Naive thymus-derived CD8-positive, alpha-beta T cell (primary cell): ENCODE measurements around the gene CLIP3. TPM values are rescaled to one million over a fixed set of nuclear protein-coding genes. Genes with fewer than 3 reads are reported as not detected.
"Not testable (repeated sequence)": the region's sequence is repeated elsewhere in the genome, so short reads cannot be mapped to it uniquely, and the experiment has no call there.

Experiments used
- ATAC-seq, 2 donors: fragments of 150-1000 bp; cut with Tn5 transposase in 1 of 2; sonication (Bioruptor Pico), chemical (Tn5 transposase) in 1 of 2; 1 replicate in 1 of 2; 2 replicates in 1 of 2; pipeline ENCODE4 v1.10.0; 2021; ENCODE audit warnings: mild to moderate bottlenecking in 2 of 2, moderate library complexity in 2 of 2
- POLR2A ChIA-PET: fragments of 350-600 bp; sonication (Branson Sonifier 250); formaldehyde crosslinking; loops from one replicate; lab custom pipeline; 2021; ENCODE audit warnings: antibody characterized with exemption; lab: Charles Lee
- DNase-seq, 10 donors: peaks; one replicate each; pipeline versions ENCODE4 v3.0.0 to v3.0.0-alpha.2; 2020 to 2022
- H3K27ac Mint-ChIP-seq, 10 donors: one replicate each; pipeline ENCODE4 v1.8.0; 2020 to 2022; ENCODE audit warnings: mild to moderate bottlenecking in 10 of 10, mixed read lengths in 10 of 10, moderate library complexity in 4 of 10, inconsistent platforms in 1 of 10
- H3K27me3 Mint-ChIP-seq, 5 donors: one replicate each; pipeline ENCODE4 v1.8.0; 2021 to 2022; ENCODE audit warnings: mixed read lengths in 5 of 5
- H3K36me3 Mint-ChIP-seq, 3 donors: one replicate each; pipeline ENCODE4 v1.8.0; 2020 to 2022; ENCODE audit warnings: mixed read lengths in 3 of 3, mild to moderate bottlenecking in 2 of 3, inconsistent platforms in 1 of 3
- H3K4me1 Mint-ChIP-seq, 4 donors: one replicate each; pipeline ENCODE4 v1.8.0; 2021 to 2022; ENCODE audit warnings: mixed read lengths in 4 of 4
- H3K4me3 Mint-ChIP-seq, 10 donors: one replicate each; pipeline ENCODE4 v1.8.0; 2020 to 2022; ENCODE audit warnings: mild to moderate bottlenecking in 10 of 10, mixed read lengths in 10 of 10, moderate library complexity in 6 of 10, inconsistent platforms in 1 of 10
- H3K9me3 Mint-ChIP-seq, 9 donors: one replicate each; pipeline ENCODE4 v1.8.0; 2020 to 2022; ENCODE audit warnings: mixed read lengths in 9 of 9, mild to moderate bottlenecking in 3 of 9, inconsistent platforms in 1 of 9, moderate library complexity in 1 of 9
- polyA plus RNA-seq, 3 donors: library from polyadenylated mRNA; unstranded; fragments of 300-500 nt; fragmentation: Illumina TruSeq; gene quantifications; one replicate each; pipeline ENCODE4 v1.2.3, GENCODE V29; 2021
- total RNA-seq, 8 experiments: library from RNA in 2 of 8; stranded (reverse) in 2 of 8; gene quantifications; one replicate each; pipeline ENCODE4 v1.2.3 and lab custom pipeline; 2021 to 2026

Gene CLIP3, protein sequence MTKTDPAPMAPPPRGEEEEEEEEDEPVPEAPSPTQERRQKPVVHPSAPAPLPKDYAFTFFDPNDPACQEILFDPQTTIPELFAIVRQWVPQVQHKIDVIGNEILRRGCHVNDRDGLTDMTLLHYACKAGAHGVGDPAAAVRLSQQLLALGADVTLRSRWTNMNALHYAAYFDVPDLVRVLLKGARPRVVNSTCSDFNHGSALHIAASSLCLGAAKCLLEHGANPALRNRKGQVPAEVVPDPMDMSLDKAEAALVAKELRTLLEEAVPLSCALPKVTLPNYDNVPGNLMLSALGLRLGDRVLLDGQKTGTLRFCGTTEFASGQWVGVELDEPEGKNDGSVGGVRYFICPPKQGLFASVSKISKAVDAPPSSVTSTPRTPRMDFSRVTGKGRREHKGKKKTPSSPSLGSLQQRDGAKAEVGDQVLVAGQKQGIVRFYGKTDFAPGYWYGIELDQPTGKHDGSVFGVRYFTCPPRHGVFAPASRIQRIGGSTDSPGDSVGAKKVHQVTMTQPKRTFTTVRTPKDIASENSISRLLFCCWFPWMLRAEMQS
- total RNA-seq (1 to 10 TPM; 1.3 to 1.7 TPM), polyA plus RNA-seq (1 to 10 TPM in 2 of 3 donors, not detected in 1; 1.4 to 2.6 TPM), total RNA-seq (lab: John Stamatoyannopoulos, UW) (0 to 2.3 (median 0.69) reads per million in 6 experiments)

DNA sequence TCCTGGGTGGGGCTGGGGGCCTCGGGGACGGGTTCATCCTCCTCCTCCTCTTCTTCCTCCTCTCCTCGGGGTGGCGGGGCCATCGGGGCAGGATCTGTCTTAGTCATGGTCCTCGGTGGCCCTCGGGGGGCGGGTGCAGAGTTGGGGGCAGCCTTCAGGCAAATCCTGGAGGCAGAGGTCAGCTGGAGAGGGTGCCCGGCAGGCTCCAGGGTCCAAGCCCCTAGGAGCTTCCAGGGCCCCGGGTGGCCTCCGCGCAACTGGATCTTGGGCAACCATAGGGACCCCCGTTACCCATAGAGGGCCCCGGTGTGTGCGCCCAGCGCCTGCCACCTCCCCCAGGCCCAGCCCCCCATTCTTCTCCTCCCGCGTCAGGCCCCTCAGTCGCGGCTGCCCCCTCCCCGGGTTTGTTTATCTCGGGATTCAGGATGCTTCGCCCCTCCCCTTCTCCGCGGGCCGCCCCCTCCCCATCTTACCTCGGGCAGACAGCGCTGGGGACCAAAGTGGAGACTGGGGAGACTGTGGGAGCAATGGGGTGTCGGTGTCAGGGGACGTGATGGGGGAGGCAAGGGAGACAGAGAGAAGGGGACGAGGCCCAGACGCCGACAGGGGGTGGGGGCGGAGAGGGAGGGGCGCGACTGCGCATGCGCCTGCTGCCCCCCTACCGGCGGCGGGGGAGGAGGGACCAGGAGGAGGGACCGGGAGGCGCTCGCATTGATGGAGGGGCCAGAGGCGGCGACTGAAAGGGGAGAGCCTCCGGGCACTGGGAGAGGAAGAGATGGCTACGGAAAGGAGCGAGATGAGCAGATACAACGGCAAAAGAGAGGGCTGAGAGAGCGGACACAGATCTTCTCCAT lies at the start of gene CLIP3:
TSS of gene CLIP3 (minus strand) at position 623 of the 854 bp plus-strand sequence. CDS start at position 107, 516 bp downstream.
- Mint-ChIP-seq H3K27ac (peak within 1 kb of the TSS in 6 of 10 donors; percentile 32 to 78 (median 66)), H3K4me1 (peaks cover 22 to 42% (median 34%) of the 10 kb centered on the region in 4 donors), H3K27me3 (peaks cover 0 to 3% (median 0%) of the 10 kb centered on the region in 5 donors), H3K36me3 (peaks cover 0 to 20% (median 7%) of the 10 kb centered on the region in 3 donors), H3K4me3 (peak within 1 kb of the TSS; percentile 32 to 84 (median 65)), H3K9me3 (no peaks in the 10 kb centered on the region)
- DNase-seq (peak in 8 of 10 donors; percentile 29 to 69 (median 44)), ATAC-seq (peak; percentile 33 to 64)
- POLR2A ChIA-PET = no interaction called here

DNA sequence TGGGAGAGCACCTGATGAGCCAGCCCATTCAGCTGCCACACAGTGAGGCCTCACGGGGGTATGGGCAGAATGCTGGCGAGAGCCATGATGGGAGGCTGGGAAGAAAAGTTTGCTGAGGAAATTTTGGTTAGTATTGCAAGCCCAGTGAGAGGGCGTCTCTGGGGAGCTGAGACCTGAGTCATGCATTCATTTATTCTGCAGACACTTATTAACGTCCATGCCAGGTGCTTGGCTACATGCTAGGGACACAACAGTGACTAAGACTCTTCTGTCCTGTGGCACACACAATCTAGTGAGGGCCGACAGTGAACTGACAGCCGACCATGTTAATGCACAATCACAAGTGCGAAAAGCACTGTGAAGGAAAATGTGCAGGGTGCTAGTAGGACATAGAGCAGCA lies 49.2 kb upstream of the CLIP3 start:
- Mint-ChIP-seq H3K4me1 (no peaks in the 10 kb centered on the region), H3K36me3 (peaks cover 0 to 3% (median 0%) of the 10 kb centered on the region in 3 donors), H3K4me3 (no peak overlapping the region), H3K9me3 (no peaks in the 10 kb centered on the region), H3K27ac (no peak overlapping the region), H3K27me3 (no peaks in the 10 kb centered on the region)
- POLR2A ChIA-PET = interaction anchor here (0.5 kb wide), 1 partner anchor 1828 kb away, joined by 3 read pairs; no protein-coding TSS in a partner anchor
- ATAC-seq = no peak
- DNase-seq = no peak

DNA sequence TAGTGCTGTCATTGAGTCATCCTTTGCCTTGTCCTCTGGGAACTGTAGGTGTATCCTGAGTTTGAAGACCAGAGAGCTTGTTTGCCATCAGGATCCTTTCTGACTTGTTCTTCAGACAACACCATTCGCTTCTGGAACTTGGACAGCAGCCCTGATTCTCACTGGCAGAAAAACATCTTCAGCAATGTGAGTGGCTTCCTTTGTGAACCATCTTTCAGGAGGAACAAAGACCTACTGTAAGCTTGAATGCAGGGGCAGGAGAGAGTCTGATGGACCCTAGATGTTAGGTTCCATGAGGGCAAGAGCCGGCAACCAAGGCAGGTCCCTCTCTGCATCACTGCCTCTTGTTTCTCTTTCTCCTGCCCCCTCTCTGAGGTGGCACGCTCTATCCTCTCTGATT lies 48.7 kb upstream of the CLIP3 start:
- Mint-ChIP-seq H3K4me3 (no peak overlapping the region), H3K4me1 (no peaks in the 10 kb centered on the region), H3K36me3 (peaks cover 0 to 3% (median 0%) of the 10 kb centered on the region in 3 donors), H3K27ac (no peak overlapping the region), H3K9me3 (no peaks in the 10 kb centered on the region), H3K27me3 (no peaks in the 10 kb centered on the region)
- ATAC-seq (no peak), DNase-seq (no peak)
- POLR2A ChIA-PET = no interaction called here

DNA sequence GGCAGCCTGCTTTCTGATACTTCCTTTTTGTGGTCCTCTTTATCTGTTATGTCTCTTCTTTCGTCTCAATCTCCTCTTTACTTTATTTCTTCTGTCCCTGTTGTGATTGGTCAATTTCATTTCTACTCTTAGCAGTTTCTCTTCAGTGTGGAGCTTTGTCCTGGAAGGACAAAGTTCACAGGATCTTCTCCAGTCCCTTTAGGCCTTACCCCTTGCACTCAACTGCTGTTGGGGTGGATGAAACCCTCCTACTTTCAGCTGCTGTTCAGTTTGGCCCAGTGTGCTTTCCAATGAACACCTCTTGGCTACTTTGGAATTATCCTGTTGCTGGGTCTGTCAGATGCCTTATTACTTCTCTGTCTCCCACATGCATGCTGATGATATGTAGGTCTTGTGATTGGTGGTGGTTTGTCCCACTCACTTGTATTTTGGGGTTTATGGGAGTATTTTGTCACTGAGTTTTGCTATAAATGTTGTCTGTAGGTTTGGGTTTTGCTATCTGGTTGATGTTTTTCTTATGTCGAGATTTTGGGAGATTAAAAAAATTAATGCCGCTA lies 46.8 kb upstream of the CLIP3 start:
- Mint-ChIP-seq H3K4me1 (no peaks in the 10 kb centered on the region), H3K9me3 (no peaks in the 10 kb centered on the region), H3K27ac (peak overlapping the region in 3 of 10 donors; percentile 9 to 57 (median 21)), H3K4me3 (no peak overlapping the region), H3K27me3 (no peaks in the 10 kb centered on the region), H3K36me3 (peaks cover 0 to 3% (median 0%) of the 10 kb centered on the region in 3 donors)
- DNase-seq (no peak), ATAC-seq (no peak)
- POLR2A ChIA-PET = interaction anchor here (0.6 kb wide), 1 partner anchor 1802 kb away, joined by 11 read pairs; no protein-coding TSS in a partner anchor

DNA sequence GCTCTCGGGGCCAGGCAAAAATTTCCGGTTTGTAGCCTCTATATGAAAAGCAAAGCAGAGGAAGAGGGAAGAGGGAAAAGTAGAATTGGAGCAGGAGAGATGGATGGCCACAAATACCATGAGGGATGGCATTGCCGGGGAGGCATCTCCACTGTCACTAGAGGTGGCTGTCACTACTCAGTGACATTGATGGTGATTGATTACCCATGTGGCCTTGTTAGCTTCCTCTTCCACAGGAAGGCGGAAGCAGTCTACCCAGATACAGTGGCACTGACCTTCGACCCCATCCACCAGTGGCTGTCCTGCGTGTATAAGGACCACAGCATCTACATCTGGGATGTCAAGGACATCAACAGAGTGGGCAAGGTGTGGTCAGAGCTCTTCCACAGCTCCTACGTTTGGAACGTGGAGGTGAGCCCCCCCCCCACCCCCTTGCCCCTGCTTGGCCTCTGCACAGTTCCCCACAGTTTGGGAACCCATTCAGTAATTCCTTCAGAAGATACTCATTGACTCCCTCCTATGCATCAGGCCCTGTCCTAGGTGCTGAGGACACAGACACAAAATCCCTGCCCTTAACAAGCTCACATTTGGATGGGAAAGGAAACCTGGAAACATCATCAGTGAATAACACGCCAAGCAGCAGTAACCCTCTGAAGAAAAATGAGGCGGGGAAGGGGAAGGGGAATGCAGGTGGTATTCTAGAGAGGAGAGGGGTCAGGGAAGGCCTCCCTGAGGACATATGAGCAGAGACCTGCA lies 40.6 kb upstream of the CLIP3 start:
- H3K36me3 Mint-ChIP-seq = peaks cover 0 to 5% (median 0%) of the 10 kb centered on the region in 3 donors
- no peaks in the 10 kb centered on the region for H3K27me3 Mint-ChIP-seq
- POLR2A ChIA-PET = interaction anchor here (0.6 kb wide), 1 partner anchor 104 kb away, joined by 3 read pairs; no protein-coding TSS in a partner anchor
- H3K9me3 Mint-ChIP-seq = no peaks in the 10 kb centered on the region
- H3K27ac Mint-ChIP-seq = no peak overlapping the region
- H3K4me1 Mint-ChIP-seq = no peaks in the 10 kb centered on the region
- no peak overlapping the region for H3K4me3 Mint-ChIP-seq
- DNase-seq (no peak), ATAC-seq (no peak)

DNA sequence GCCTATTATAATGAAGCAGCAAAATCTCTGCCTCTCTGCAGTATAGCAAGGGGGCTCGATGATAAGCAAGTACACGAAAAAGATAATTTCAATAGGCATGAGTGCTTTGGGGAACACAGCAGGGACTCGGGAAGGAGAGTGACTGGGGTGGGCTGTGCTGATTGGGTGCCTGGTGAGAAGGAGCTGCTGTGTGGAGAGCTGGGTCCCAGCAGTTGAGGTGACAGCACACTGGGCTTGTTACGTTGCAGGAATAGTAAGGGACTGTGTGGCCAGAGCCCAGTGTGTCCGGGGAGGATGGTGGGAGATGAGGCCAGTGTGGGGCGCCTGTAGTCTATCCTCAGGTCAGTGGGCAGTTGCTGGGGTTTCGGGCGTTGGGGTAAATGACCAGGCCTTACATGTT lies 39.4 kb upstream of the CLIP3 start:
- POLR2A ChIA-PET = no interaction called here
- Mint-ChIP-seq H3K9me3 (no peaks in the 10 kb centered on the region), H3K27me3 (no peaks in the 10 kb centered on the region), H3K27ac (no peak overlapping the region), H3K4me1 (no peaks in the 10 kb centered on the region), H3K36me3 (peaks cover 0 to 7% (median 0%) of the 10 kb centered on the region in 3 donors), H3K4me3 (no peak overlapping the region)
- no peak for DNase-seq
- ATAC-seq = no peak

DNA sequence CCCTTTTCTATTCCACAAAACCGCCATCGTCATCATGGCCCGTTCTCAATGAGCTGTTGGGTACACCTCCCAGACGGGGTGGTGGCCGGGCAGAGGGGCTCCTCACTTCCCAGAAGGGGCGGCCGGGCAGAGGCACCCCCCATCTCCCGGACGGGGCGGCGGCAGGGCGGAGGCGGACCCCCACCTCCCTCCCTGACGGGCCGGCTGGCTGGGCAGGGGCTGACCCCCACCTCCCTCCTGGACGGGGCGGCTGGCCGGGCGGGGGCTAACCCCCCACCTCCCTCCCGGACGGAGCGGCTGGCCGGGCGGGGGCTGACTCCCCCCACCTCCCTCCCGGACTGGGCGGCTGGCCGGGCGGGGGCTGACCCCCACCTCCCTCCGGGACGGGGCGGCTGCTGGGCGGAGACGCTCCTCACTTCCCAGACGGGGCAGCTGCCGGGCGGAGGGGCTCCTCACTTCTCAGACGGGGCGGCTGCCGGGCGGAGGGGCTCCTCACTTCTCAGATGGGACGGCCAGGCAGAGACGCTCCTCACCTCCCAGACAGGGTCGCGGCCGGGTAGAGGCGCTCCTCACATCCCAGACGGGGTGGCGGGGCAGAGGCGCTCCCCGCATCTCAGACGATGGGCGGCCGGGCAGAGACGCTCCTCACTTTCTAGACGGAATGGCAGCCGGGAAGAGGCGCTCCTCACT lies 36.3 kb upstream of the CLIP3 start:
- POLR2A ChIA-PET, H3K36me3 Mint-ChIP-seq, H3K27me3 Mint-ChIP-seq, H3K4me1 Mint-ChIP-seq, H3K9me3 Mint-ChIP-seq, H3K4me3 Mint-ChIP-seq, ATAC-seq, H3K27ac Mint-ChIP-seq, DNase-seq: not testable (repeated sequence)

DNA sequence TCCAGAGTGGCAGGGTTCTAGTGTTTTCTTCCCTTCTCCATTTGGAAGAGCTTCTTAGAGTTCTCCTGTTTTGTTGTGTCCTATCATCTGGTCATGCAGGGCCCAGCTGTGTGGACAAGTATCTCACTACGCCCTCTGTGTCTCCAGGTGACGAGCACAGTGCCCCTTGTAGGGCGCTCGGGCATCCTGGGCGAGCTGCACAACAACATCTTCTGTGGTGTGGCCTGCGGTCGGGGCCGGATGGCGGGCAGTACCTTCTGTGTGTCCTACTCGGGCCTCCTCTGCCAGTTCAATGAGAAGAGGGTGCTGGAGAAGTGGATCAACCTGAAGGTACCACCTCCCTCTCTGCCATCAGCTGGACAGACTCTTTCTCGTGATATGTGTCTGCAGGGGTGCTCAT lies 35.0 kb upstream of the CLIP3 start:
- Mint-ChIP-seq H3K27ac (no peak overlapping the region), H3K9me3 (no peaks in the 10 kb centered on the region), H3K27me3 (no peaks in the 10 kb centered on the region), H3K4me1 (no peaks in the 10 kb centered on the region), H3K36me3 (peaks cover 0 to 7% (median 0%) of the 10 kb centered on the region in 3 donors), H3K4me3 (no peak overlapping the region)
- no peak for ATAC-seq
- POLR2A ChIA-PET = no interaction called here
- no peak for DNase-seq

DNA sequence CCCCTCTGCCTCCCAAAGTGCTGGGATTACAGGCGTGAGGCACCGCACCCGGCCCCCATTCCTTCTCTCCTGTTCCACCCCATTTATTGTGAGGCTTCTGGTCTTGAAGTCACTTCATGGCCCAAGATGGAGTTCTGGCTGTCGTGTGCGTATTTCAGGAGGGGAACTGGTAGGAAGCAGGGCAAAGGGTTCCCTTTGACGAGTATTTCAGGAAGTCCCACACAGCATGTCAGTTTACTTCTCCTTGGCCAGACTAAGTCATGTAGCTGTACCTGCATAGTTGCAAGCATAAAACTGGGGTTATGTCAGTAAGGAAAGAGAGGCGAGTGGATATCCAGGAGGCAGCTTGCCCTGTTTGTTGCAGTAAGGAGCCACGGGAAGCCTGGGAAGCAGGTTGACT lies 32.2 kb upstream of the CLIP3 start:
- no peaks in the 10 kb centered on the region for H3K4me1 Mint-ChIP-seq

DNA sequence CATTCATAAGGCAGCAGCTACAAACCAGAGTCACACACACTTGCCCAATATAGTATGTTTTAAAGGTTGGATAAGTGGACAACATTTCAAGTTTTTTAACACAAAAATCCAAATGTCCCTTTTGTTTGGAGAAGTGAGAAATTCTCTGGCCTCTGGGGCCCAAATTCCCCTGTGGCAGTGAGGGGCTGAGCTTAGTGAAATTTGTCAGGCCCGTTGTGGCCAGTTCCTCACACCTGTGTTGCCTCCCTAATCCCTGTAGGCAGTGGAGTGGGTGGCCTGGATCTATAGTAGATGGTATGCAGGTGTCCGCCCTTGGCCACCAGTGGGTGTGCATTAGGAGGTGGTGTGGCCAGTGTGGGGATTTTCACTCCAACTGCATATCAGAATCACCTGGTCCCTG lies 28.7 kb upstream of the CLIP3 start:
- no peaks in the 10 kb centered on the region for H3K36me3 Mint-ChIP-seq
- H3K27ac Mint-ChIP-seq = no peak overlapping the region
- POLR2A ChIA-PET = interaction anchor here (0.5 to 1.0 kb wide), 2 partner anchors 9 to 116 kb away, joined by 3 to 4 read pairs; no protein-coding TSS in a partner anchor
- no peak overlapping the region for H3K4me3 Mint-ChIP-seq
- ATAC-seq (no peak), DNase-seq (no peak)
- H3K27me3 Mint-ChIP-seq = no peaks in the 10 kb centered on the region
- no peaks in the 10 kb centered on the region for H3K9me3 Mint-ChIP-seq
- H3K4me1 Mint-ChIP-seq = no peaks in the 10 kb centered on the region

More for the DNA sequence above, 32.2 kb upstream of the CLIP3 start:
- DNase-seq = no peak
- H3K27me3 Mint-ChIP-seq = no peaks in the 10 kb centered on the region
- H3K4me3 Mint-ChIP-seq = no peak overlapping the region
- H3K27ac Mint-ChIP-seq = no peak overlapping the region
- peaks cover 0 to 3% (median 0%) of the 10 kb centered on the region in 3 donors for H3K36me3 Mint-ChIP-seq
- ATAC-seq = no peak
- no peaks in the 10 kb centered on the region for H3K9me3 Mint-ChIP-seq
- POLR2A ChIA-PET = no interaction called here

DNA sequence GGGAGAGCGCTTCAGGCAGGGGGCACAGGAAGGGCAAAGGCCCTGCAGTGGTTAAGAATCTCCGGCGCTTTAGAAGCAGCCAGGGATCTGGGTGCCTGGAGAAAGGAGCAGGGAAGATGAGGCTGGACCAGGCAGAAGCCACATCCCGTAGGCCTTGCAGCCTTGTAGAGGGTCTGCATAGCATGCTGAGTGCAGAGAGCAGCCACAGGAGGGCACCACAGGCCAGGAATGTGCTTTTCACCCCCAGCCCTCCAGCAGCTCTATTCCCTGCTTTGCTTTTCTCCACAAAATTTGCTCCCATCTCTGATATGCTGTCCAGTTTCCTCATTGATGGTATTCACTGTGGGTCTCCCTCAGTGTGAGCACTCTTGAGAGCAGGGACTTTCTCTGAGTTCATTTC lies 27.8 kb upstream of the CLIP3 start:
- no peaks in the 10 kb centered on the region for H3K36me3 Mint-ChIP-seq
- no peak overlapping the region for H3K4me3 Mint-ChIP-seq
- POLR2A ChIA-PET = no interaction called here
- no peak overlapping the region for H3K27ac Mint-ChIP-seq
- H3K4me1 Mint-ChIP-seq = peaks cover 2 to 3% (median 2%) of the 10 kb centered on the region in 4 donors
- ATAC-seq (no peak), DNase-seq (no peak)
- H3K27me3 Mint-ChIP-seq = no peaks in the 10 kb centered on the region
- H3K9me3 Mint-ChIP-seq = no peaks in the 10 kb centered on the region
